ENCODE measurements around the gene MAGEB17.
"Not testable (repeated sequence)": the region's sequence is repeated elsewhere in the genome, so short reads cannot be mapped to it uniquely, and the experiment has no call there.

MAGEB17 gene, protein sequence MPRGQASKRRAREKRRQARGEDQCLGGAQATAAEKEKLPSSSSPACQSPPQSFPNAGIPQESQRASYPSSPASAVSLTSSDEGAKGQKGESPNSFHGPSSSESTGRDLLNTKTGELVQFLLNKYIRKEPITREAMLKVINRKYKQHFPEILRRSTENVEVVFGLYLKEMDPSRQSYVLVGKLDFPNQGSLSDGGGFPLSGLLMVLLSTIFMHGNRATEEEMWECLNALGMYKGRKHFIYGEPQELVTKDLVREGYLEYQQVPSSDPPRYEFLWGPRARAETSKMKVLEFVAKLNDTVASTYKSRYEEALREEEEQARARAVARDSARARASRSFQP

GRCh38 chrX:16167181-16167580, at the start of gene MAGEB17:
Gene MAGEB17 (plus strand): TSS chrX:16167481. CDS start chrX:16170383, 2,902 bp downstream.
- no peak for DNase-seq

DNA sequence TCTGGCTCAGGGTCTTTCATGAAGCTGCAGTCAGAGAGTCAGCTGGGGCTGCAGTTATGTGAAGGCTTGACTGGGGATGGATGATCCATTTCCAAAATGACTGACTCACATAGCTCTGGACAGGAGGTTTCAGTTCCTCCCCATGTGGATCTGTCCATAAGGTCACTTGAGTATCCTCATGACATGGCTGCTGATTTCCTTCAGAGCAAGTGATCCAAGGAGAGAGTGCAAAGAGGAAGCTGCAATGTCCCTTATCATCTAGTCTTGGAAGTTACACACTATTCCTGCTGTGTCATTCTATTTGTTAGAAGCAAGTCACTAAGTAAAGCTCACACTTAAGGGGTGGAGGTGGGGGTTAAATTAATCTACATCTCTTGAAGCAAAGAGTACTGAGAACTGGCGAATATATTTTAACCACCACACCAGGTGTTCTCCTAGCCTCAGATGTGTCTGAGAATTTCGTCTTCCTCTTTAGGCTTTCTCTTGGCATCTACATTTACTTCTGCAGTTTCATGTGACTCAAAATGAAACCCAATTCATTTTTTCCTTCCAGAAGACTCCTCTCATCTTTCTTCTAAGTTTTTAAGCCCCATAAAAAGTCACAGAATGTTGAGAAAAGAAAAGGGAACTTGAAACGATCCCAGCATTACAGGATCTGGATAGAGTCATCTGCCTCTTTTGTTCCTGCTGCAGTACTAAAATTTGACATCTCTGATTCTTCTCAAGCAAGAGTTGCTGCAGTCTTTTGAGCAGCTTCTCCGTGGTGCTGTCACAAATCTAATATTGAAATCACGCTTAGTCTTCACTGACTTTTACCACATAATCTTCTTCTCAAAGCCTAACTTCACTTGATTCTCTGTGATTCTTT, 47.7 kb upstream of the MAGEB17 start:
- DNase-seq, result peak; percentile 73

GRCh38 chrX:16120431-16120830, 46.9 kb upstream of the MAGEB17 start:
- DNase-seq, result no peak

DNA sequence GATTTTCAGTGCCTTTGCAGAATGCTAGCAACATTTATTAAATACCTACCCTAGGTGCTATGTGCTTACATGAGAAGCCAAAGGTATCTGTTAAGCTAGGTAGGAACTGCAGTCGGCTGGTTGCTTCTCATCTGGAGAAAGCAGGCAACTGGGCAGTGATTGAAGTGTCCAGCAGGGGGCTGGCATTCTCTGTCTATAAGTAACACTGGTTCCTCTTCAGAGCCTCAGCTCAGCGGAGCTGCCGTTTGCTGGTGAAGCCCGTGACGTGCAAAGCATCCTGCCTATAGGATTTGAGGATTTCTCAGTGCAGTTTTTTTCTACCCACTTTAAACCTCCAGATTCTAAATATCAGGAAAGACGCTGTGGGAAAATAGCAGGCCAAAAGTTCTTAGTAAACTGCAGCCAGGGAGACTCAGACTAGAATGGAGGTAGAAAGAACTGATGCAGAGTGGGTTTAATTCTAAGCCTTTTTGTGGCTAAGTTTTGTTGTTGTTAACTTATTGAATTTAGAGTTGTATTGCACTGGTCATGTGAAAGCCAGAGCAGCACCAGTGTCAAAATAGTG, 44.0 kb upstream of the MAGEB17 start, which contains the start of gene GRPR:
Gene GRPR, plus strand, starts transcription at position 344 of the 565 bp plus-strand sequence. CDS start 389 bp downstream, outside the sequence.
- peak; percentile 76 for DNase-seq

GRCh38 chrX:16124201-16124600, 43.1 kb upstream of the MAGEB17 start:
- no peak for DNase-seq

GRCh38 chrX:16125520-16126149, 41.6 kb upstream of the MAGEB17 start:
- DNase-seq, result no peak

DNA sequence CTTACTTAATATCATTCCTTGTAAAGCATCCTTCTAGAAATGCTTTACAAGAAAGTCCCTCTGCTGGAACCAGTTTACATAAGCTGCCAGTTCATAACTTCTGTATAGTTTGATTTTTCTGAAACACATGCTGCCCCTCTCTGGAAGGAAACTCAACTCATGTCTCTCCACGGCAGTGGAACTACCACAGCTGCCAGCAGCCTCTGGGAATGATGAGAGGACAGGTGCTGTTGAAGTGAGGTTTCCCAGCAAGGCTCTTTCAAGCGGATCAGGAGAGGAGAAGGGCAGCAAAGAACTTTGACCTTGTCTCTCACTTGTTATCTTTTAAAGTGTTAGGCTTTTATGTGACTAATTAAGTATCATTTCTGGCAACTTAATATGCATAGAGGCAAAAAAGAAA, 36.6 kb upstream of the MAGEB17 start:
- DNase-seq, result no peak

DNA sequence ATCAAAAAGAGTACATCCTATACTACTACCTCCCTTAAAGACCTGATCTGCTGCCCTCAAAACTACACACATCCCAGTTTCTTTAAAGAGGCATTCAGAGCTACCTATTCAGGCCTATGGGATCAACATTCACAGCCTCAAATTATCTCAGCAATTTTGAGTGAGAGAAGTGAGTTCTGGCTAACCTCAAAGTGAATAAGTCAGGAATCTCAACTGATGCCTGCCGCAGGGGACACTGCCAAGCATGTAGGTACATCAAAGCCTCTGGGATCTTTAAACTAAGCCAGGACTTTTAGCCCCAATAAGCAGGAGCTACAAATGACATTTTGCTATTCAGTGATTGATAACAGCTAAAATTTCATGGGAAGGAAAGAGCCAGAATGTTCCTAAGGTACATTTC, 32.3 kb upstream of the MAGEB17 start:
- DNase-seq, result no peak

DNA sequence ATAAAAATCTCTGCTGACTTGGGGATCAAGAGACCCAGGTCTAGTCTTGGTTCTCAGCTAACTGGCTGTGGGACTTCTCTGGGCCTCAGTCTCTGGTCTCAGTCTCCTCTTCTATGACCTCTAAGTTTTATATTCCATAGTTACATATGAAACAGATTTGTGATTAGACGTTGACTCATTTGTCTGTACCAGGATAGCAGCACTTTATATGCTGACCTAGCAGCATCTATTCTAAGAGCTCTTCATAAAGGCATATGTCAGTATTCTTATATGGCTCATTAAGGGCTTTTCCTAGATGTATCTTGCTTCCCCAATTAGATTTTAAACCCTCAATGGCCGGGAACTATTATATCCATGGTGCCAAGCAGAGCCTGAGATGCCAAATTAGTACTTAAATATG, 31.2 kb upstream of the MAGEB17 start:
- no peak for DNase-seq

- DNase-seq, result peak; percentile 45
Observed at GRCh38 chrX:16137416-16138107, 29.7 kb upstream of the MAGEB17 start.

GRCh38 chrX:16138108-16138427, 29.2 kb upstream of the MAGEB17 start:
- no peak for DNase-seq

GRCh38 chrX:16140448-16140847, 26.8 kb upstream of the MAGEB17 start:
- DNase-seq, result no peak

DNA sequence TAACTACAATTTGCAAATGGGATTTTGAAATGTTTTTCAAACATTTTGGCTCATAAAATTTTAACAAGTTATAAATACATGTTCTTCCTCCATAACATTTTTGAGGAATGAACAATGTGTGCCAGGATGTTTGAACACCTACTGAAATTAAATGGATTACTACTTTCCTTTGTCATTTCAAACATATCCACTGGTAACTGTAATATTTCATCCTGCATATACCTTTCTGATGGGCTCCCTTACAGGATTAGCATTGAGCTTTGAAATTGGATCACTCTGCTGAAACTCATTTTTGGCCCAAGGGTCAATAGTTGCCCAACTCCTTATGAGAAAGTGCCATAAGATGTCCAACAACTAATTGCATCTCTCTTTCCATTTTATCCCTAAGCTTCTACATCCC, 26.3 kb upstream of the MAGEB17 start:
- no peak for DNase-seq

DNA sequence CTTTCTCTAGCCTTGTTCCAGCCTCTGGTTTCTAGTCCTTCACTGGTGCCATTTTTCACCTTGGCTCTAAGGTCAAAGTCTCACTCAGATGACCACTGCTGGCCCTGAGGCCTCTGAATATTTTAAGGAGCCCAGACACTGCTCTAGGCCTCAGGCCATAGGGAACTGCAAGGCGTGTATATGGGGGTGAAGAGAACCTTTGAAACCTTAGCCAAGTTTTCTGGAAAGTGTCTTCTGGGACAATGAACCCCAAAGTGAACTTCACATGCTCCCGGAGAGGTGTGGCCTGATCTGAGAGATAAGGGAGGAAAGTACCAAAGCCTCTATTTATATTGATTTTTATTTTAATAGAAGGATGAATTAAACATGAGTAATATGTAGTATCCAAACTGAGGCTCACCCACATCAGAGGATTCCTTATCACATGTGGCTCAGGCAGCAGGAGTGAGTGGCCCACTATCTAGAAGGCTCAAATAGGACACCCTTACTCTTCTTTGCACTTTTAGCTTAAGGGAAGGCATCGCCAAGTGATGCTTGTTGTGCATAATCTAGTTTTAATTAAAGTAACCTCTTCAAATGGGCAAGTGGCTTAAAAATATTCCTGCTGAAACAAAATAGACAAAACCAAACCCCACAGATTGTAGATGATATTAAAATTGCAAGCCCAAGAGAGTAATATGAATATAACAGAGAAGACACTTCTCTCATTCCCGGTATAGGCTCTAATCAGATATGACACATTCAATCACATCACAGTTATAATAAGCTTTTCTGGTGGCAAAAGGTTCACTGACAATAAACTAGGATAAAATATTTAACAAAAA, 25.6 kb upstream of the MAGEB17 start:
- DNase-seq, result no peak

GRCh38 chrX:16142246-16142558, 25.1 kb upstream of the MAGEB17 start:
- DNase-seq, result no peak

- DNase-seq, result no peak
Observed at GRCh38 chrX:16143968-16144367, 23.3 kb upstream of the MAGEB17 start.

DNA sequence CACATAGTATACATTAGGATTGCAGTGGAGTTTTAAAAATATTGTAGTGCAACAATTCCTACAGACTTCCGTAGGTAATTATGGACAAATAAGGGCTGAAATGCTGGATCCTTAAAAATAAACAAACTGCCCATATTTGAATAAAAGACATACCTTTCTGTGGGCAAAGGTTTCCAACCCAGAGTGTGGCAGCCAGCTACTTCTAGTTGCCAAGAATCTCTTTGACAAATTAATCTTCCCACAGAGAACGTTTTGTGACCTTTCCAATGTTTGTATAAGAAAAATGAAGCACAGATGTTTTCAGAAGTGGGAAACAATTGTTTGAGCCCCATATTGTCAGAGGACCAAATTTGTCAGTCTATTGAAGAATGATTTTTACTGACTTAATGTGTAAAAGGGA, 22.9 kb upstream of the MAGEB17 start:
- no peak for DNase-seq

- DNase-seq, result not testable (repeated sequence)
Observed at GRCh38 chrX:16145093-16145492, 22.2 kb upstream of the MAGEB17 start.

DNA sequence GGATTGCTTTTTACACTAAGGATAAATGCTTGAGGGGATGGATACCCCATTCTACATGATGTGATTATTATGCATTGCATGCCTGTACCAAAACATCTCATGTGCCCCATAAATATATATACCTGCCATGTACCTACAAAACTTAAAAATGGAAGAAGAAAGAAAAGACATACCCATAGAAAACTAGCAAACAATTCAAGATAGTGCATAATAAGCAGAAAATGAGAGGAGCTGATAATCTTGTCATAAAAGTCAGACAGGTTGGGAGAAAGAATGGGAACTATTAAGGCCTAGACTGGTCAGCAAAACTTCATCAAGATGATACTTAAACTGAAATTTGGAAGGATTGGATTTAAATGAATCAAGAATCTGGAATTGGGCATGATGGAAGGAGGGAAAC, 21.6 kb upstream of the MAGEB17 start:
- DNase-seq, result no peak

GRCh38 chrX:16148896-16149295, 18.4 kb upstream of the MAGEB17 start:
- DNase-seq, result no peak

DNA sequence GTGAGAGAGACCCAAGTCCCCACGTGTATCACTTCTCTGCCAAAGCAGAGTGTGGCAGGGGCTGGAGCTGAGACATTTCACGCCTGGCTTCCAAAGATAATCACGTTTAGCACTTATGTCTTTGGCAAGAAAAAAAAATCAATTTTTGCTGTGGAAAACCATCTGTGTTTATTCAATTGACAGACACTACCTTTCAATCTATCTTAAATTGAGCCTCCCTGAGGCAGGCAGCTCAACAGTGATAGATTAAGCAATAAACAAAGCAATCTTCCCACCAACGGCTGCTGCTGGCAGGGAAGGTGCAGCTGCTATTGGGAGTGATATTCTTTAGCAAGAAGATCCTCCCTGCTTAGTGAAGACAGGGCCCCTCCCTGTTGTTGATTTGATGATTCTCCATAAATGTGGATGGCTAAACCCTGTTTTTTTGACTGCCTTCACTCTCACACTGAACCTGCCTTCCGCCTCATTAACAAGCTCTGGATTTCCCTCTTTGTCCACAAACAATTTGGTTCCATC, 11.6 kb upstream of the MAGEB17 start:
- no peak for DNase-seq
